ENCODE results near the gene PRKX.
"Not testable (repeated sequence)": the region's sequence is repeated elsewhere in the genome, so short reads cannot be mapped to it uniquely, and the experiment has no call there.

DNA sequence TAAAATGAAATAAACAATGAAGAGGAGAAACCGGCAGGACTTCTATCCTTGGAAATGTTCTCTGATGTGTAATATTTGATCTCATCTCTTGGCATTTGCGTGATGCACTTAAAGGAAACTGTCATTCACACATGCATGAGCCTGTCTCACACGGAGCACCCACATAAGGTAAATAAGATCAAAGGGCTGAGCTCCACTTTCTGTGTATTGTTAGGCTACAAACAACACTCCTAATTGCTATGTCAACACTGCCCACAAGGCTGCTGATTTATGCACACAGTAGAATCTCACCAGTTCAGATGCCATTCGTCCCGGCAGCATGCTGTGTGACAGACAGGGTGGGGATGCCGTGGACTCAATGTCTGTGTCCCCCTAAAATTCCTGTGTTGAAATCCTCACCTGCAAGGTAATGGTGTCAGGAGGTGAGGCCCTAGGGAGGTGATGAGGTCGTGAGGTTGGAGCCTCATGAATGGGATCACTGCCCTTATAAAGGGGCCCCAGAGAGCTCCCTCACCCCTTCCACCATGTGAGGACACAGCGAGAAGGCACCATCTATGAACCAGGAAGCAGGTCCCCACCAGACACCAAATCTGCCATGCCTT is 5.7 kb downstream of the PRKX start:
- TF ChIP-seq, protein P1, sequence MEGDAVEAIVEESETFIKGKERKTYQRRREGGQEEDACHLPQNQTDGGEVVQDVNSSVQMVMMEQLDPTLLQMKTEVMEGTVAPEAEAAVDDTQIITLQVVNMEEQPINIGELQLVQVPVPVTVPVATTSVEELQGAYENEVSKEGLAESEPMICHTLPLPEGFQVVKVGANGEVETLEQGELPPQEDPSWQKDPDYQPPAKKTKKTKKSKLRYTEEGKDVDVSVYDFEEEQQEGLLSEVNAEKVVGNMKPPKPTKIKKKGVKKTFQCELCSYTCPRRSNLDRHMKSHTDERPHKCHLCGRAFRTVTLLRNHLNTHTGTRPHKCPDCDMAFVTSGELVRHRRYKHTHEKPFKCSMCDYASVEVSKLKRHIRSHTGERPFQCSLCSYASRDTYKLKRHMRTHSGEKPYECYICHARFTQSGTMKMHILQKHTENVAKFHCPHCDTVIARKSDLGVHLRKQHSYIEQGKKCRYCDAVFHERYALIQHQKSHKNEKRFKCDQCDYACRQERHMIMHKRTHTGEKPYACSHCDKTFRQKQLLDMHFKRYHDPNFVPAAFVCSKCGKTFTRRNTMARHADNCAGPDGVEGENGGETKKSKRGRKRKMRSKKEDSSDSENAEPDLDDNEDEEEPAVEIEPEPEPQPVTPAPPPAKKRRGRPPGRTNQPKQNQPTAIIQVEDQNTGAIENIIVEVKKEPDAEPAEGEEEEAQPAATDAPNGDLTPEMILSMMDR (IDR thresholded peaks at IDR 0.05; ENCODE audit: low read length) = not testable (repeated sequence)
- not testable (repeated sequence) for TF ChIP-seq EZH2 (optimal IDR thresholded peaks at IDR 0.05; ENCODE audit: low read depth, low read length)
